K562 (cell line): ENCODE measurements around the gene ALDH6A1. TPM values are rescaled to one million over a fixed set of nuclear protein-coding genes. Genes with fewer than 3 reads are reported as not detected.

ENCODE experiments used
- ATAC-seq: fragments of 200-7000 bp; cut with Tn5 transposase; 3 replicates; pipeline ENCODE4 v1.9.1; 2020; ENCODE audit warnings: moderate library complexity
- BruUV-seq: library from RNA; stranded (reverse); fragments of 400-500 nt; replicated peaks from 2 replicates; lab custom pipeline; 2021; lab: Mats Ljungman, UMichigan
- CTCF ChIA-PET: fragments of 300-600 bp; formaldehyde crosslinking; extraction: SDS; loops from one replicate; lab custom pipeline; 2021; ENCODE audit warnings: low intra/inter-chr PET ratio; lab: Yijun Ruan, JAX
- POLR2A ChIA-PET: fragments of 300-600, 350-650 bp; sonication (Branson Sonifier 250); formaldehyde crosslinking; extraction: SDS; loops from one replicate; lab custom pipeline; 2021; ENCODE audit warnings: antibody characterized with exemption, inconsistent platforms; lab: Yijun Ruan, JAX
- DNase-seq, 4 experiments: peaks; one replicate each; pipeline versions ENCODE4 v3.0.0 to v3.0.0-alpha.2; 2011 to 2018; ENCODE audit warnings: low spot score in 3 of 4, mixed read lengths in 3 of 4; ENCODE audit errors: extremely low read depth in 1 of 4
- FAIRE-seq: peaks from 2 replicates; lab custom pipeline; 2011; peaks lifted over from hg19 to GRCh38; lab: Jason Lieb, UNC
- H2AFZ ChIP-seq: 2 replicates; pipeline ENCODE4 v1.6.0; 2011; ENCODE audit warnings: low read depth, low read length, control low read depth, inconsistent platforms
- H3K27ac ChIP-seq: fragments of 200-600 bp; 3 replicates; pipeline ENCODE4 v1.8.0; 2011; ENCODE audit warnings: low read depth, mild to moderate bottlenecking, control low read depth, inconsistent platforms, low read length, moderate library complexity, mixed read lengths; ENCODE audit errors: extremely low read depth
- H3K27me3 ChIP-seq, 2 experiments: fragments of 300-600 bp in 1 of 2; 2 replicates in 1 of 2; 3 replicates in 1 of 2; pipeline versions ENCODE4 v1.6.0 to v1.8.0; 2011; ENCODE audit warnings: inconsistent platforms in 2 of 2, low read length in 2 of 2, mild to moderate bottlenecking in 1 of 2, mixed read lengths in 1 of 2, moderate library complexity in 1 of 2; ENCODE audit not compliant: control insufficient read depth in 2 of 2, insufficient read depth in 2 of 2
- H3K36me3 ChIP-seq: fragments of 300-600 bp; 3 replicates; pipeline ENCODE4 v1.8.0; 2011; ENCODE audit warnings: mild to moderate bottlenecking, low read length, inconsistent platforms; ENCODE audit not compliant: control insufficient read depth, insufficient read depth
- H3K4me1 ChIP-seq, 2 experiments: fragments of 200-600 bp in 1 of 2; replicated peaks in 1 of 2; 2 replicates in 1 of 2; 3 replicates in 1 of 2; pipeline versions ENCODE4 v1.5.1 to v1.8.0; 2011; ENCODE audit warnings: inconsistent platforms in 2 of 2, low read length in 2 of 2, mild to moderate bottlenecking in 1 of 2, mixed read lengths in 1 of 2, moderate library complexity in 1 of 2; ENCODE audit not compliant: control insufficient read depth in 2 of 2, insufficient read depth in 2 of 2
- H3K4me2 ChIP-seq: 2 replicates; pipeline ENCODE4 v1.6.1; 2011; ENCODE audit warnings: low read length, control low read depth, inconsistent platforms, mixed read lengths; ENCODE audit not compliant: insufficient read depth
- H3K4me3 ChIP-seq: fragments of 200-600 bp; sonication (generic), shearing (Covaris generic); 2 replicates; pipeline ENCODE4 v1.5.1; 2016; ENCODE audit warnings: control low read depth, inconsistent platforms
- H3K79me2 ChIP-seq: fragments of 200-600 bp; 3 replicates; pipeline ENCODE4 v1.8.0; 2011; ENCODE audit warnings: low read length, inconsistent platforms; ENCODE audit not compliant: control insufficient read depth, insufficient read depth
- H3K9ac ChIP-seq, 2 experiments: 2 replicates each; pipeline versions ENCODE4 v1.6.0 to v1.6.1; 2011; ENCODE audit warnings: low read depth in 2 of 2, low read length in 2 of 2, control low read depth in 1 of 2, inconsistent platforms in 1 of 2, mild to moderate bottlenecking in 1 of 2, mixed read lengths in 1 of 2; ENCODE audit not compliant: insufficient read depth in 1 of 2
- H3K9me1 ChIP-seq: one replicate; pipeline ENCODE4 v1.6.0; 2011; ENCODE audit warnings: inconsistent platforms, mild to moderate bottlenecking, low read length, moderate library complexity; ENCODE audit not compliant: control insufficient read depth, insufficient read depth
- H3K9me3 ChIP-seq: replicated peaks from 2 replicates; pipeline ENCODE4 v1.5.1; 2011; ENCODE audit warnings: low read depth, low read length, inconsistent platforms; ENCODE audit not compliant: control insufficient read depth, insufficient read depth
- H4K20me1 ChIP-seq: replicated peaks from 2 replicates; pipeline ENCODE4 v1.6.1; 2011; ENCODE audit warnings: low read length, inconsistent platforms, mixed read lengths; ENCODE audit not compliant: control insufficient read depth, insufficient read depth
- SUPT5H ChIP-seq: fragments of 450-650 bp; IDR thresholded peaks from 2 replicates; pipeline ENCODE4 v1.6.1; 2016
- TCF7 ChIP-seq: sonication (generic); IDR thresholded peaks from 2 replicates; pipeline ENCODE4 v1.6.1; 2016; ENCODE audit warnings: antibody characterized with exemption, borderline replicate concordance
- ZC3H4 ChIP-seq: sonication (generic); formaldehyde crosslinking; IDR thresholded peaks from 2 replicates; pipeline ENCODE4 v1.9.0; 2021; ENCODE audit warnings: missing genetic modification reagents, borderline replicate concordance
- ZNF347 ChIP-seq: fragments of 450-650 bp; formaldehyde crosslinking; IDR thresholded peaks from 2 replicates; pipeline ENCODE4 v1.4.0; 2020; ENCODE audit warnings: low read depth, mild to moderate bottlenecking, moderate library complexity
- ZNF589 ChIP-seq: fragments of 200-800 bp; sonication (Bioruptor generic); IDR thresholded peaks from 2 replicates; pipeline ENCODE4 v1.6.1; 2016; ENCODE audit warnings: low read depth, missing genetic modification characterization, missing compliant biosample characterization
- ZNF695 ChIP-seq: fragments of 450-650 bp; formaldehyde crosslinking; IDR thresholded peaks from 2 replicates; pipeline ENCODE4 v1.4.0; 2020; ENCODE audit warnings: mild to moderate bottlenecking, moderate library complexity
- WGBS: fragments of 100-300 bp; shearing (Covaris generic); methylation state at CpG from one replicate; pipeline ENCODE4 v1.1.6; 2016; ENCODE audit warnings: low coverage, mixed read lengths; ENCODE audit not compliant: insufficient coverage; ENCODE audit errors: missing lambda C conversion rate; 5-methylcytosine and 5-hydroxymethylcytosine counted together
- in situ Hi-C: fragments of 300-500 bp; cut with MboI; formaldehyde crosslinking; loops from 4 replicates; pipeline ENCODE4 v1.15.0; 2018; ENCODE audit warnings: inconsistent platforms, mixed read lengths
- intact Hi-C: fragments of 100-400 bp; cut with micrococcal nuclease; formaldehyde crosslinking; loops from 2 replicates; pipeline ENCODE4 v1.14.2; 2022
- polyA plus RNA-seq, 8 experiments: library from polyadenylated mRNA; depleted of rRNA in 4 of 8; stranded (reverse) in 5 of 8; unstranded in 3 of 8; fragments of >200 nt; fragmentation: Nextera tagmentation in 2 of 8; fragmentation: Illumina TruSeq in 1 of 8; extraction: Ambion mirVana in 2 of 8; extraction: Trizol in 1 of 8; gene quantifications; 2 replicates each; pipeline versions ENCODE4 v1.2.1 to v1.2.3, GENCODE V29; 2011 to 2014; ENCODE audit warnings: inconsistent platforms in 1 of 8, missing spikeins in 1 of 8
- total RNA-seq, 7 experiments: library from RNA; depleted of rRNA in 6 of 7; stranded (reverse); fragments of >200 nt in 6 of 7; fragmentation: Illumina TruSeq in 2 of 7; extraction: Trizol in 2 of 7; gene quantifications; 2 replicates each; pipeline versions ENCODE4 v1.2.1 to v1.2.3, GENCODE V29; 2011 to 2021; ENCODE audit warnings: low replicate concordance in 1 of 7
- TF ChIP-seq, protein P1 (sequence below): fragments of 450-650 bp; IDR thresholded peaks from one replicate; pipeline ENCODE4 v1.6.1; 2018; ENCODE audit warnings: mild to moderate bottlenecking, moderate library complexity; ENCODE audit not compliant: partially characterized antibody
- TF ChIP-seq, protein P2 (sequence below): fragments of 250-450 bp; sonication (Bioruptor Pico); IDR thresholded peaks from 2 replicates; pipeline ENCODE4 v1.4.0; 2020; ENCODE audit warnings: borderline replicate concordance
- TF ChIP-seq, protein P3 (sequence below): fragments of 250-450 bp; sonication (Bioruptor Pico); IDR thresholded peaks from 2 replicates; pipeline ENCODE4 v1.5.0; 2021

The ALDH6A1 gene
- total and polyA plus RNA-seq, 9 of the 15 experiments (the other 6 are each of a cell fraction or from before 2014, with no cell fraction given): 3.1 to 11.5 (median 4.6) TPM

DNA sequence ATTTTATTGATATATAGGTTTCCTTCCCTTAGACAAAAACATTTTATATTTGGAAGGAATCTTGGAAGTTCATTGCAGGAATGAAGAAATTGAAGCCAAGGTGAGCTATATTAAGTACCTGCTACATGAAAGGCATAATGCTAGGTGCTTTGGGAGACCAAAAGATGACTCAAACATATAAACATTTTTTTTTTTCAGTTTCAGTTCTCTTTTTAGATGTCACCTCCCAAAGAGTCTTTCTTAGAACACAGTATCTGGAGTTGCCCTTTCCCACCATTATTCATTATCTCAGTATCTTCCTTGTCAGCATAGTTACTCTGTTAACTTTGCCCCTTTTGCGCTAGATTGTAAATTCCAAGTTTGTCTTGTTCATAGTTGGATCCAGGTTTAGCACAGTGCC, 1.6 kb upstream of the ALDH6A1 start:
- H2AFZ ChIP-seq: no peak overlapping the region
- H3K4me1 ChIP-seq: peaks cover 11 to 13% of the 10 kb centered on the region in 2 experiments; a peak in 3 of 5 replicates
- peak overlapping the region; percentile 90 for H3K4me3 ChIP-seq
- peaks cover 3% of the 10 kb centered on the region; the same call in 2 of the 3 replicates for H3K36me3 ChIP-seq
- WGBS: 22% methylated on average over 1 of the region's 1 CpG
- no peaks in the 10 kb centered on the region for H3K27me3 ChIP-seq
- H3K9ac ChIP-seq: peak overlapping the region in 1 of 2 experiments; percentile 91; a peak in 3 of 4 replicates
- ATAC-seq: no peak
- CTCF ChIA-PET: no interaction called here
- no TSS peak for BruUV-seq
- POLR2A ChIA-PET: interaction anchor here (0.6 to 2.2 kb wide), 5 partner anchors 8 to 775 kb away, joined by 3 to 9 read pairs (median 3); no protein-coding TSS in a partner anchor
- H3K4me2 ChIP-seq: peak overlapping the region; percentile 96
- intact Hi-C loops (no loop called here), in situ Hi-C loops (no loop called here)
- H3K27ac ChIP-seq: peak overlapping the region; percentile 94; the same call in 2 of the 3 replicates
- no peaks in the 10 kb centered on the region for H3K9me1 ChIP-seq
- no peak for FAIRE-seq
- DNase-seq: no peak
- H3K79me2 ChIP-seq: peaks cover 29% of the 10 kb centered on the region
- TF ChIP-seq ZNF695 (no peak), ZNF589 (CRISPR knock-in tag) (no peak), TCF7 (no peak), SUPT5H (no peak), ZNF347 (CRISPR knock-in tag) (no peak), ZC3H4 (CRISPR knock-in tag) (no peak)
- TF ChIP-seq, protein P1, sequence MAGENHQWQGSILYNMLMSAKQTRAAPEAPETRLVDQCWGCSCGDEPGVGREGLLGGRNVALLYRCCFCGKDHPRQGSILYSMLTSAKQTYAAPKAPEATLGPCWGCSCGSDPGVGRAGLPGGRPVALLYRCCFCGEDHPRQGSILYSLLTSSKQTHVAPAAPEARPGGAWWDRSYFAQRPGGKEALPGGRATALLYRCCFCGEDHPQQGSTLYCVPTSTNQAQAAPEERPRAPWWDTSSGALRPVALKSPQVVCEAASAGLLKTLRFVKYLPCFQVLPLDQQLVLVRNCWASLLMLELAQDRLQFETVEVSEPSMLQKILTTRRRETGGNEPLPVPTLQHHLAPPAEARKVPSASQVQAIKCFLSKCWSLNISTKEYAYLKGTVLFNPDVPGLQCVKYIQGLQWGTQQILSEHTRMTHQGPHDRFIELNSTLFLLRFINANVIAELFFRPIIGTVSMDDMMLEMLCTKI: no peak
- TF ChIP-seq, protein P2, sequence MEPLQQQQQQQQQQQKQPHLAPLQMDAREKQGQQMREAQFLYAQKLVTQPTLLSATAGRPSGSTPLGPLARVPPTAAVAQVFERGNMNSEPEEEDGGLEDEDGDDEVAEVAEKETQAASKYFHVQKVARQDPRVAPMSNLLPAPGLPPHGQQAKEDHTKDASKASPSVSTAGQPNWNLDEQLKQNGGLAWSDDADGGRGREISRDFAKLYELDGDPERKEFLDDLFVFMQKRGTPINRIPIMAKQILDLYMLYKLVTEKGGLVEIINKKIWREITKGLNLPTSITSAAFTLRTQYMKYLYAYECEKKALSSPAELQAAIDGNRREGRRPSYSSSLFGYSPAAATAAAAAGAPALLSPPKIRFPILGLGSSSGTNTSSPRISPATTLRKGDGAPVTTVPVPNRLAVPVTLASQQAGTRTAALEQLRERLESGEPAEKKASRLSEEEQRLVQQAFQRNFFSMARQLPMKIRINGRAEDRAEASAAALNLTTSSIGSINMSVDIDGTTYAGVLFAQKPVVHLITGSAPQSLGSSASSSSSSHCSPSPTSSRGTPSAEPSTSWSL: no peak
- TF ChIP-seq, protein P3, sequence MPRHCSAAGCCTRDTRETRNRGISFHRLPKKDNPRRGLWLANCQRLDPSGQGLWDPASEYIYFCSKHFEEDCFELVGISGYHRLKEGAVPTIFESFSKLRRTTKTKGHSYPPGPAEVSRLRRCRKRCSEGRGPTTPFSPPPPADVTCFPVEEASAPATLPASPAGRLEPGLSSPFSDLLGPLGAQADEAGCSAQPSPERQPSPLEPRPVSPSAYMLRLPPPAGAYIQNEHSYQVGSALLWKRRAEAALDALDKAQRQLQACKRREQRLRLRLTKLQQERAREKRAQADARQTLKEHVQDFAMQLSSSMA: no peak
- no peaks in the 10 kb centered on the region for H4K20me1 ChIP-seq
- H3K9me3 ChIP-seq: no peaks in the 10 kb centered on the region
